Measurements from ENCODE around the gene PLA2G2F.
A peak's percentile ranks its signal among the peaks of the same experiment; 100 is the strongest.

Gene PLA2G2F

DNA sequence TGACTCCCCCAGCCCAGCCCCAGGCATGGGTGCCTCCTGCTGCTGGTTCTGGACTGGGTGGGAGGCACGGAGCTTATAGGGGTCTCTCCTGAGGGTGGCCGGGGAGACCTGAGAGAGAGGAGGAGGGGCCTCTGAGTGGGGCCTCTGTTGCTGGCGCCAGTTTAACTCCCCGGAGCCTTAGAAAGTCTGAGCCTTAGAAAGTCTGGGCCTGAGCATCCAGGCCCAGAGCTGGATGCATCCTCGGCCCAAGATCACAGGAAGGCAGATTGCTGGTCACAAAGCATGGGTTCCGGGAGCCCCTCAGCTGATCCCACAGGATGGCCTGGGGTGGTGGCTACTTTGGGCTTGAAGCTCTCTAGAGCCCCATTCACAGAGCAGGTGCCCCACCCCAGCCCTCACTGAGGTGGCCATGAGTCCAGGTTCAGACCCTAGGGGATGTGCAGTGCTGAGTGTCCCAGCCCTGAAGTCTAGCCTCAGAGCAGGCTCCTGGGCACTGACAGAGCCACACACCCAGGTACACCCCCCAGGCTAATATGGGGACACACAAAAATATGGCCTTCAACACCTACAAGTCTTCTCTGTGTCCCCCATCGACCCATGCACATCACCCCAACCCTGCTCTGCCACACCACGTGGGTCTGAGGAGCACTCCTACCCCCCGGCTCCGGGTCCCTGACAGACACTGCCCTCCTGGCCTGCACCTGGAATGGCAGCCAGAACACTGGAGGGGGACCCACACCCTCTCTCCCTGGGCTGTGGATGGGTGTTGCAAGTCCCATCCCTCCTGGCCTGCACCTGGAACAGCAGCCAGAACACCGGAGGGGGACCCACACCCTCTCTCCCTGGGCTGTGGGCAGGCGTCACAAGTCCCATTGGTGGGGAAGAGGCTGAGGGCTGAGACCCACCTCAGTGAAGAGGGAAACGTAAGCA lies 9.7 kb downstream of the PLA2G2F start:
- TF ChIP-seq, protein P1, sequence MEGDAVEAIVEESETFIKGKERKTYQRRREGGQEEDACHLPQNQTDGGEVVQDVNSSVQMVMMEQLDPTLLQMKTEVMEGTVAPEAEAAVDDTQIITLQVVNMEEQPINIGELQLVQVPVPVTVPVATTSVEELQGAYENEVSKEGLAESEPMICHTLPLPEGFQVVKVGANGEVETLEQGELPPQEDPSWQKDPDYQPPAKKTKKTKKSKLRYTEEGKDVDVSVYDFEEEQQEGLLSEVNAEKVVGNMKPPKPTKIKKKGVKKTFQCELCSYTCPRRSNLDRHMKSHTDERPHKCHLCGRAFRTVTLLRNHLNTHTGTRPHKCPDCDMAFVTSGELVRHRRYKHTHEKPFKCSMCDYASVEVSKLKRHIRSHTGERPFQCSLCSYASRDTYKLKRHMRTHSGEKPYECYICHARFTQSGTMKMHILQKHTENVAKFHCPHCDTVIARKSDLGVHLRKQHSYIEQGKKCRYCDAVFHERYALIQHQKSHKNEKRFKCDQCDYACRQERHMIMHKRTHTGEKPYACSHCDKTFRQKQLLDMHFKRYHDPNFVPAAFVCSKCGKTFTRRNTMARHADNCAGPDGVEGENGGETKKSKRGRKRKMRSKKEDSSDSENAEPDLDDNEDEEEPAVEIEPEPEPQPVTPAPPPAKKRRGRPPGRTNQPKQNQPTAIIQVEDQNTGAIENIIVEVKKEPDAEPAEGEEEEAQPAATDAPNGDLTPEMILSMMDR (conservative IDR thresholded peaks at IDR 0.05; ENCODE audit: control insufficient read depth, insufficient read depth, low read depth, low read length) = no peak
- H3K4me3 ChIP-seq (ENCODE audit: control insufficient read depth, low read depth, low read length) = no peak overlapping the region
- DNase-seq (ENCODE audit: low read depth) = no peak

DNA sequence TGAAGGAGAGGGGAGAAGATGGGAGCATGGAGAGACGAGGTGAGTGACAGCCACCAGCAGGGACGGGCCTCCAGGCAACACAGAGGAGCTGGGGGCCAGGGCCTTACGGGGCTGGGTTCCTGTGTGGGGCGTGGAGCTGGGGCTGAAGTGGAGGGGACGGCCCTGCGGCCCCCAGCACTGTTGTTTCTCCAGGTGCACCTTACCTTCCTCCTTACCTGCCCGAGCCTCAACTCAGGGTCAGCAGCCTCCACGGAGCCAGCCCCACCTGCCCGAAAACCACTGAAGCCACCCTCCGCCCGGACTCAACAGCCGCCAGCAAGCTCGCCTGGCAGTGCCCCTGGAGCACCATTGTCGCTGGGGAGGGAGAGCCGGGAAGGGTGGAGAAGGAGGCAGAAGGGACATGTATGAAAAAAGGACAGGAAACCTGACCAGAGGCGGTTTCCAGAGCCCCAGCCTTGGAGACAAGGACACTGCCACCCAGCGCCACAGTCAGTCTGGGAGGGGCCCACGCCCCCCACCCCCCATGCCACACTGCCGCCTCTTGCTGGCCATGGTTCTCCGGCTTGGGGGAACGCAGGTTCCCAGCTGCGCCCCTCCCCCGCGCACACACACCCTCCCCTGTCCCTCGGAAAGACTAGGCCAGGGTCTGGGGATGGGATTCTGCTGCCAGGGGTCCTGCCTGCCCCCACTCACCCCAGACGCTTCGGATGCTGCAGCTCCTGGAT lies 10.6 kb downstream of the PLA2G2F start:
- TF ChIP-seq, protein P1 (conservative IDR thresholded peaks at IDR 0.05; ENCODE audit: control insufficient read depth, insufficient read depth, low read depth, low read length) = no peak
- DNase-seq (ENCODE audit: low read depth) = no peak
- H3K4me3 ChIP-seq (ENCODE audit: control insufficient read depth, low read depth, low read length) = no peak overlapping the region

DNA sequence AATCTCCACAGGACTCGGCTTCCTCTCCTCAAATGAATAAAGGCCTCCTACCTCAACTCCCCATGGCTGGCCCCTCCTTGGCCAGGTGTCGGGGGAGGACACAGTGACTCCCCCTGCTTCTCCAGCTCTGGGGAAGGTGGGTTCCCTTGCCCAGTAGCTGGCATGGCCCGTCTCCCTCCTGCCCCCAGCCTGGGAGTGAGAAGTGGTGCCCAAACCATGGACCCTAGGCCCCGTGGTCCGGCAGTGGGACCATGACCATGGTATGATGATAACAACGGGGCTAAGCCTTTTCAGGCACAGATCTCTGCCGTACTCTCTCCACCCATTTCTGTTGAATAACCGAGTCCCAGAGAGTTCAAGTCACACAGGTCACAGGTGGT lies 11.2 kb downstream of the PLA2G2F start:
- TF ChIP-seq, protein P1 (conservative IDR thresholded peaks at IDR 0.05; ENCODE audit: control insufficient read depth, insufficient read depth, low read depth, low read length) = no peak
- DNase-seq (ENCODE audit: low read depth) = no peak

DNA sequence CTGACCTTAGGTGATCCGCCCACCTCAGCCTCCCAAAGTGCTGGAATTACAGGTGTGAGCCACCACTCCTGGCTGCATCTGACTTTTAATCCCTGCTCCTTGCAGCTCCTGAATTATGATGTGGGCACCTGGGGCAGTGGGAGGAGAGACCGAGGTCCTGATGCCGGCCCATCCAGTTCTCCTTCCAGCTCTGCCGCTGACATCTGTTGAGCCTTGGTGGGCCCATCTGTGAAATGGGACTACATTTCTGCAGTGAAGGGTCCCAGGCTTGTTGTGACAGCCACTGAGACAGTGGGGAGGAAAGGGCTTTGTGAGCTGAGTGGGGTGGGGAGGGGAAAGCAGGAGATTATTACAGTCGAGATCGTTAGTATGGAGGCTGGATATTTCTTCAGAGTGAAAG lies 11.8 kb downstream of the PLA2G2F start:
- no peak for DNase-seq (ENCODE audit: low read depth)
- no peak overlapping the region for H3K4me3 ChIP-seq (ENCODE audit: control insufficient read depth, low read depth, low read length)
- TF ChIP-seq, protein P1 (conservative IDR thresholded peaks at IDR 0.05; ENCODE audit: control insufficient read depth, insufficient read depth, low read depth, low read length) = no peak

More for the DNA sequence above, 11.2 kb downstream of the PLA2G2F start:
- no peak overlapping the region for H3K4me3 ChIP-seq (ENCODE audit: control insufficient read depth, low read depth, low read length)

DNA sequence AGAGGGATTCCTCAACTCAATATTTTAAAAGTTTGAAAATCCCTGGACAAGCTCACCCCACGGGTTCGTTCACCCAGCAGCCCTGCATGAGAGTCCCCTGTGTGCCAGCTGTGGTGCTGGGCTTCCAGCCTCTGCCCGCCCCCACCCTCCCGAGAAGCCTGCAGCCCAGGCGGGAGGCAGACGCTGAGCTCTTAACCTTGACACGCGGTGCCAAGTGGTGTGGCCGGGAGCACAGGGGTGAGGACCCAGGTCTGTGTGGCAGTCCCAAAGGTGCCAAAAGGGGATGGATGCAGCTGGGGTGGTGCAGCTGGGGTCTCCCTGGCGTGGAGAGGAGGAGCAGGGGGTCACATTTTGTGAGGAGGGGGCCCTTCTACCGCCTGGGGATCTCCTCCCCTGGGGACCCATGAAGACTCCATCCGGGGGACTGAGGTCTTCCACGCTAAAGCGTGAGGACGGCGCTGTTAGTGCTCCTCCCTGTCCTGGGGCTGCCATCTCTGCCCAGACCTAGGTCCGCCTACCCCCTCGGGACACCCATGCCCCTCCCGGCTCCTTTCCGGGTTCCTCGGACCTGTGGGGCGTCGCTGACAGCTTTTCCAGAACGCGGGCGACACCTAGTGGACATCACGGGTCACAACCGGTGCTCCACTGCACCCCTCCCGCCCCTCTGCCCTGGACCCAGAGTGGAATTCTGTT lies 12.9 kb downstream of the PLA2G2F start:
- peak overlapping the region; percentile 33 for H3K4me3 ChIP-seq (ENCODE audit: control insufficient read depth, low read depth, low read length)
- peak; percentile 73 for DNase-seq (ENCODE audit: low read depth)
- TF ChIP-seq, protein P1 (conservative IDR thresholded peaks at IDR 0.05; ENCODE audit: control insufficient read depth, insufficient read depth, low read depth, low read length) = peak; percentile 82

DNA sequence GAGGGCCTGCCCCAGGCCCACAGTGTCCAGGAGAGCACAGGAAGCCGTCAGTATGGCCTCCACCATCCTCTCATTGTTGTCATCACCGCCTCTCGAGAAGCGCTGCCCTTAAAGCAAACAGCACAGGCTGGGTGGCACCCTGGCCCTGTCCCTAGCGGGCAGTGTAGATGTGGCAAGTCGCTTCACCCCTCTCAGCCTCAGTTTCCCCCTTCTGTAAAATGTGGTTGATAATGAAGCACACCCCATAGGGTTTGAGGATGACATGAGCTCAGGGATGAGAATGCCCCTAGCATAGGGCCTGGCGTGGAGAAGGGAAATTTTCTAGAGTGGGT lies 13.4 kb downstream of the PLA2G2F start:
- no peak overlapping the region for H3K4me3 ChIP-seq (ENCODE audit: control insufficient read depth, low read depth, low read length)
- no peak for DNase-seq (ENCODE audit: low read depth)
- TF ChIP-seq, protein P1 (conservative IDR thresholded peaks at IDR 0.05; ENCODE audit: control insufficient read depth, insufficient read depth, low read depth, low read length) = no peak
